Sigmoid colon (tissue), 4 donors: ENCODE measurements around the gene SDK1.

Source experiments
- EP300 ChIP-seq, 4 donors: sonication (generic); formaldehyde crosslinking; IDR thresholded peaks; one replicate each; pipeline ENCODE4 v1.6.1; 2017; ENCODE audit warnings: antibody characterized with exemption in 4 of 4
- POLR2A ChIP-seq, 2 donors: fragments of 450-650 bp; IDR thresholded peaks; one replicate each; pipeline ENCODE4 v1.6.1; 2016; ENCODE audit warnings: antibody characterized with exemption in 2 of 2, mild to moderate bottlenecking in 2 of 2, moderate library complexity in 2 of 2
- TF ChIP-seq, protein P1 (sequence below), 4 experiments: fragments of 450-650 bp in 3 of 4; fragments of 200-600 bp in 1 of 4; IDR thresholded peaks; one replicate each; pipeline ENCODE4 v1.5.1; 2016 to 2019; ENCODE audit warnings: antibody characterized with exemption in 4 of 4, mild to moderate bottlenecking in 3 of 4, moderate library complexity in 2 of 4

DNA sequence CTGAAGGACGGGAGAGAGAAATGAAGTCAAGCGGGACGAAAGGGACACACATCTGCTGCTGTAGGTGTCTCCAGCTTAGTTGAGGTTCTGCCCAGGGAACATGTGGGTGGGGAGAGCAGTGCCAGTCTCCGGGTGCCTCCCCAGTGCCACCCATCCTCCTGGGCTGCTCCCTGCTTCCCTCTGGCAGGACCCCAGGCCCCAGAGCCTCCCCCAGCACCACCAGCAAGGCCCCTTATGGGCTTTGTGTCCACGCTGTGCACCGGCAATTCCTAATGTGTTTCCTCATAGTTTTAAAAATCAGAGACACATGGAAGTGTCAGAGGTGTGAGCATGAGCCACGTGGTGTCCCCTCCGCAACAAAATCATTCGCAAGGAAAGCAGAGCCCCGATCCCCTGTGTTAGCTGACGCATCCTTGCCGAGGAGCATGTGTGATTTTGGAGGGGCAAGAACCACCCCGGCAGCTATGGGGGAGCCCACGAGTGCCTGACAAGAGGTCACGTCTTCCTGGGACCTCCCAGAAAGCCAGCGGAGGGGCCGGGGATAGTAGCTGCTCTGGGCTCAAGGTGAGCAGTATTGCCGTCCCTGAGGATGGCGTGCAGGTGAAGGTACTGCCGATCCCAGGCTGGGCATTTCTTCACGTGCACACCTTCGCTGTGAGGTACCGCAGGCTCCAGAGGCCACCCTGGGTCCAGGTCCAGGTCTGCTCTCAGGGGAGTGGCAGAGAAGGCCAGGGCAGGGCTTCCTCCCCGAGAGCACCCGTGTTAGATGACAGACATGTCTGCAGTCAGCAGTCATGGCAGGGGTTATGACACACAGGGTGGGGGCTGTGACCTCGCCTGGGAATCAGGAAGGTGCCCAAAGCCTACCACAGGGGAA is 932.8 kb downstream of the SDK1 start:
- TF ChIP-seq, protein P1, sequence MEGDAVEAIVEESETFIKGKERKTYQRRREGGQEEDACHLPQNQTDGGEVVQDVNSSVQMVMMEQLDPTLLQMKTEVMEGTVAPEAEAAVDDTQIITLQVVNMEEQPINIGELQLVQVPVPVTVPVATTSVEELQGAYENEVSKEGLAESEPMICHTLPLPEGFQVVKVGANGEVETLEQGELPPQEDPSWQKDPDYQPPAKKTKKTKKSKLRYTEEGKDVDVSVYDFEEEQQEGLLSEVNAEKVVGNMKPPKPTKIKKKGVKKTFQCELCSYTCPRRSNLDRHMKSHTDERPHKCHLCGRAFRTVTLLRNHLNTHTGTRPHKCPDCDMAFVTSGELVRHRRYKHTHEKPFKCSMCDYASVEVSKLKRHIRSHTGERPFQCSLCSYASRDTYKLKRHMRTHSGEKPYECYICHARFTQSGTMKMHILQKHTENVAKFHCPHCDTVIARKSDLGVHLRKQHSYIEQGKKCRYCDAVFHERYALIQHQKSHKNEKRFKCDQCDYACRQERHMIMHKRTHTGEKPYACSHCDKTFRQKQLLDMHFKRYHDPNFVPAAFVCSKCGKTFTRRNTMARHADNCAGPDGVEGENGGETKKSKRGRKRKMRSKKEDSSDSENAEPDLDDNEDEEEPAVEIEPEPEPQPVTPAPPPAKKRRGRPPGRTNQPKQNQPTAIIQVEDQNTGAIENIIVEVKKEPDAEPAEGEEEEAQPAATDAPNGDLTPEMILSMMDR (IDR thresholded peaks at IDR 0.05), result no peak
- TF ChIP-seq EP300 (IDR thresholded peaks at IDR 0.05) (no peak), POLR2A (IDR thresholded peaks at IDR 0.05) (no peak)
